Endodermal cell (in vitro differentiated cells): Measurements from ENCODE around the gene MALRD1. TPM values are rescaled to one million over a fixed set of nuclear protein-coding genes. Genes with fewer than 3 reads are reported as not detected.

ENCODE experiments used
- DNase-seq: peaks from one replicate; pipeline ENCODE4 v3.0.0-alpha.2; 2017
- H3K27ac ChIP-seq: 2 replicates; pipeline ENCODE4 v1.5.1; 2013; ENCODE audit warnings: mild to moderate bottlenecking, low read depth, low read length, moderate library complexity
- H3K27me3 ChIP-seq: 2 replicates; pipeline ENCODE4 v1.6.1; 2013; ENCODE audit warnings: mild to moderate bottlenecking, low read length, moderate library complexity; ENCODE audit not compliant: insufficient read depth, control insufficient read depth, poor library complexity, severe bottlenecking
- H3K36me3 ChIP-seq: 2 replicates; pipeline ENCODE4 v1.7.0; 2013; ENCODE audit warnings: mild to moderate bottlenecking, low read length, moderate library complexity; ENCODE audit not compliant: control insufficient read depth, insufficient read depth
- H3K4me1 ChIP-seq: one replicate; pipeline ENCODE4 v1.7.0; 2013; ENCODE audit warnings: low read length; ENCODE audit not compliant: control insufficient read depth, insufficient read depth
- H3K4me3 ChIP-seq: 2 replicates; pipeline ENCODE4 v1.5.1; 2013; ENCODE audit warnings: mild to moderate bottlenecking, low read length, moderate library complexity
- H3K9ac ChIP-seq: 2 replicates; pipeline ENCODE4 v1.6.1; 2013; ENCODE audit warnings: mild to moderate bottlenecking, low read length, moderate library complexity; ENCODE audit not compliant: poor library complexity, severe bottlenecking; ENCODE audit errors: extremely low read depth
- H3K9me3 ChIP-seq: 2 replicates; pipeline ENCODE4 v1.6.1; 2013; ENCODE audit warnings: mild to moderate bottlenecking, low read length, moderate library complexity; ENCODE audit not compliant: control insufficient read depth
- H3K27ac Mint-ChIP-seq: 2 replicates; pipeline ENCODE4 v1.8.0; 2020; ENCODE audit warnings: mixed read lengths
- H3K27me3 Mint-ChIP-seq: 2 replicates; pipeline ENCODE4 v1.8.0; 2021; ENCODE audit warnings: mild to moderate bottlenecking, mixed read lengths; ENCODE audit not compliant: insufficient read depth
- H3K36me3 Mint-ChIP-seq: 2 replicates; pipeline ENCODE4 v1.8.0; 2020; ENCODE audit warnings: low read depth, mixed read lengths
- H3K4me1 Mint-ChIP-seq: 2 replicates; pipeline ENCODE4 v1.8.0; 2020; ENCODE audit warnings: mixed read lengths
- H3K4me3 Mint-ChIP-seq: 2 replicates; pipeline ENCODE4 v1.8.0; 2020; ENCODE audit warnings: mild to moderate bottlenecking, moderate library complexity, mixed read lengths
- H3K9me3 Mint-ChIP-seq: 2 replicates; pipeline ENCODE4 v1.8.0; 2020; ENCODE audit warnings: mild to moderate bottlenecking, mixed read lengths
- CTCF ChIP-seq: fragments of 200-600 bp; sonication (generic); conservative IDR thresholded peaks from 2 replicates; pipeline ENCODE4 v1.5.0; 2021; ENCODE audit warnings: antibody characterized with exemption, mild to moderate bottlenecking
- WGBS, 2 experiments: methylation state at CpG; one replicate each; pipeline versions ENCODE4 v1.1.5 to v1.1.7; 2013; ENCODE audit warnings: missing lambda C conversion rate in 2 of 2, mixed read lengths in 1 of 2; ENCODE audit not compliant: insufficient coverage in 1 of 2, insufficient read length in 1 of 2; 5-methylcytosine and 5-hydroxymethylcytosine counted together
- total RNA-seq, 2 donors: library from RNA; stranded (reverse); fragmentation: NEBNext Ultra II Directional in 1 of 2; extraction: Animal tissue kit (Norgen Biotek cat#: 25700) in 1 of 2; gene quantifications; 2 replicates in 1 of 2; 3 replicates in 1 of 2; pipeline ENCODE4 v1.2.1, GENCODE V29; 2021

Gene MALRD1
- total RNA-seq, 2 donors from 2014 or later: 0.64 to 1.5 TPM

DNA sequence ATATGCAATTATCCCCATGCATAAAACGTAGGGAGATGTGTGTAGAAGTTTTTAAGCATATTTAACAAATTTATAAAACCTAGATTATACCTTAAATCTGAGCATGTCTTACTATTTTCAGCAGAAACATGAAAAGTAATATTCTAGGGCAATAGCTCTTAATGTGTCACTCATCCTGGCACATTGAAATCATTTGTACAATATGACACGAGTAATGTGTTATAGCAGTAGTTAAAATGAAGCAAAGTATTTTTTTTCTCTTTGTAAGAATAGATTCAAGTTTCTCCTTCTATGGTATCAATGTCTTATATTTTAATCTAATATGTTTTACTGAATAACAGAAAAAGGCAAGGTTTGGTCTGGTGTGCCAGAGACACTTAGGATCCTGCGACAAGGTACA, 492.7 kb downstream of the MALRD1 start:
- no peaks in the 10 kb centered on the region for H3K4me1 Mint-ChIP-seq
- WGBS, 2 experiments: 46 to 83% methylated on average over 1 to 2 of the region's 3 CpGs
- Histone ChIP-seq H3K4me1 (no peaks in the 10 kb centered on the region), H3K27ac (no peak overlapping the region), H3K36me3 (no peaks in the 10 kb centered on the region), H3K9me3 (no peaks in the 10 kb centered on the region), H3K4me3 (no peak overlapping the region), H3K27me3 (no peaks in the 10 kb centered on the region), H3K9ac (no peak overlapping the region)
- H3K4me3 Mint-ChIP-seq: no peak overlapping the region
- H3K27ac Mint-ChIP-seq: no peak overlapping the region
- TF ChIP-seq CTCF: no peak
- H3K9me3 Mint-ChIP-seq: no peaks in the 10 kb centered on the region
- DNase-seq: no peak
- H3K36me3 Mint-ChIP-seq: no peaks in the 10 kb centered on the region
- no peaks in the 10 kb centered on the region for H3K27me3 Mint-ChIP-seq

GRCh38 chr10:19546224-19546623, 497.6 kb downstream of the MALRD1 start:
- TF ChIP-seq CTCF: no peak
- WGBS, 2 experiments: 92% methylated on average over 3 of the region's 3 CpGs; no CpG with 5 or more reads in 1 of the 2 experiments
- no peak for DNase-seq
- Histone ChIP-seq H3K9me3 (no peaks in the 10 kb centered on the region), H3K27ac (no peak overlapping the region), H3K27me3 (no peaks in the 10 kb centered on the region), H3K36me3 (no peaks in the 10 kb centered on the region), H3K4me3 (no peak overlapping the region), H3K4me1 (no peaks in the 10 kb centered on the region), H3K9ac (no peak overlapping the region)
- Mint-ChIP-seq H3K36me3 (no peaks in the 10 kb centered on the region), H3K4me3 (no peak overlapping the region), H3K4me1 (no peaks in the 10 kb centered on the region), H3K9me3 (no peaks in the 10 kb centered on the region), H3K27me3 (no peaks in the 10 kb centered on the region), H3K27ac (no peak overlapping the region)

DNA sequence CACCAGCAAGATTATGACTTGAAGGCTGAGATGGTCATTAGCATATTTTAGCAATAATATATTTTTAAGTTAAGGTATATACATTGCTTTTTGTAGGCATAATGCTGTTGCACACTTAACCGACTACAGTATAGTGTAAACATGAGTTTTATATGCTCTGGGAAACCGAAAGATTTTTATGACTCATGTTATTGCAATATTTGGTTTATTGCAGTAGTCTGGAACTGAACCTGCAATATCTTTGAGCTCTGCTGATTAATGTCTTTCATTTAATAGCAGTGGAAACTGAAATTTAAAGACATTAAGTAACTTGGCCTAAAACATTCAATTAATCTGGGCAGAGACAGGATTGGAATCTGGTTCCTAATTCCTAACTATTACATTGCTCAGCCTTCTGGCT, 500.9 kb downstream of the MALRD1 start:
- Histone ChIP-seq H3K27me3 (no peaks in the 10 kb centered on the region), H3K9me3 (no peaks in the 10 kb centered on the region), H3K4me3 (no peak overlapping the region), H3K27ac (no peak overlapping the region), H3K9ac (no peak overlapping the region), H3K4me1 (no peaks in the 10 kb centered on the region), H3K36me3 (no peaks in the 10 kb centered on the region)
- Mint-ChIP-seq H3K27me3 (no peaks in the 10 kb centered on the region), H3K36me3 (no peaks in the 10 kb centered on the region), H3K4me3 (no peak overlapping the region), H3K4me1 (no peaks in the 10 kb centered on the region), H3K27ac (no peak overlapping the region), H3K9me3 (no peaks in the 10 kb centered on the region)
- DNase-seq: no peak
- WGBS, 2 experiments: 94 to 100% methylated on average over 2 of the region's 2 CpGs
- no peak for TF ChIP-seq CTCF
